Esophagus muscularis mucosa (tissue), 4 donors: Measurements from ENCODE around the gene MB. TPM values are rescaled to one million over a fixed set of nuclear protein-coding genes. Genes with fewer than 3 reads are reported as not detected.
"Not testable (repeated sequence)": the region's sequence is repeated elsewhere in the genome, so short reads cannot be mapped to it uniquely, and the experiment has no call there.

Experiments
- DNase-seq: peaks from one replicate; pipeline ENCODE4 v3.0.0-alpha.2; 2017; ENCODE audit errors: extremely low spot score
- H3K27ac ChIP-seq, 4 donors: fragments of 200-600 bp; sonication (generic); replicated peaks in 1 of 4; 1 replicate in 3 of 4; 2 replicates in 1 of 4; pipeline ENCODE4 v1.5.1; 2016 to 2019; ENCODE audit warnings: mild to moderate bottlenecking in 1 of 4
- H3K27me3 ChIP-seq, 4 donors: fragments of 200-600 bp; sonication (generic); one replicate each; pipeline versions ENCODE4 v1.5.1 to v1.6.0; 2016 to 2019
- H3K36me3 ChIP-seq, 4 donors: fragments of 200-600 bp; sonication (generic); one replicate each; pipeline ENCODE4 v1.5.1; 2016 to 2019
- H3K4me1 ChIP-seq, 4 donors: fragments of 200-600 bp; sonication (generic); one replicate each; pipeline ENCODE4 v1.5.1; 2016 to 2019
- H3K4me3 ChIP-seq, 4 donors: fragments of 200-600 bp; sonication (generic); 1 replicate in 2 of 4; 2 replicates in 2 of 4; pipeline ENCODE4 v1.5.1; 2016 to 2019; ENCODE audit warnings: mild to moderate bottlenecking in 4 of 4, moderate library complexity in 1 of 4
- H3K9me3 ChIP-seq, 4 donors: fragments of 200-600 bp; sonication (generic); 1 replicate in 3 of 4; 2 replicates in 1 of 4; pipeline ENCODE4 v1.5.1; 2016 to 2019
- EP300 ChIP-seq: sonication (generic); formaldehyde crosslinking; IDR thresholded peaks from one replicate; pipeline ENCODE4 v1.6.1; 2017; ENCODE audit warnings: antibody characterized with exemption
- POLR2A ChIP-seq: fragments of 450-650 bp; IDR thresholded peaks from one replicate; pipeline ENCODE4 v1.6.1; 2017; ENCODE audit warnings: antibody characterized with exemption, moderate library complexity, mild to moderate bottlenecking, low read depth
- POLR2AphosphoS5 ChIP-seq, 2 donors: sonication (generic); formaldehyde crosslinking; IDR thresholded peaks; one replicate each; pipeline ENCODE4 v1.6.1; 2017; ENCODE audit warnings: antibody characterized with exemption in 2 of 2
- WGBS: methylation state at CpG from one replicate; pipeline ENCODE4 v1.1.5; 2018; 5-methylcytosine and 5-hydroxymethylcytosine counted together
- intact Hi-C: fragments of 100-400 bp; cut with DNase I; formaldehyde crosslinking; loops from one replicate; pipeline ENCODE4 v1.15.1; 2023
- total RNA-seq, 4 donors: library from RNA; depleted of rRNA; stranded (reverse); fragments of >200 nt; gene quantifications; one replicate each; pipeline versions ENCODE4 v1.1.0 to v1.2.1, GENCODE V29; 2016
- TF ChIP-seq, protein P1 (sequence below), 3 experiments: fragments of 200-600 bp in 2 of 3; fragments of 450-650 bp in 1 of 3; sonication (generic) in 2 of 3; IDR thresholded peaks; one replicate each; pipeline ENCODE4 v1.5.1; 2017 to 2019; ENCODE audit warnings: antibody characterized with exemption in 3 of 3, mild to moderate bottlenecking in 2 of 3, moderate library complexity in 1 of 3

The MB gene
- total RNA-seq, 4 donors from 2014 or later = 0.63 to 3.0 TPM; not detected in 2

DNA sequence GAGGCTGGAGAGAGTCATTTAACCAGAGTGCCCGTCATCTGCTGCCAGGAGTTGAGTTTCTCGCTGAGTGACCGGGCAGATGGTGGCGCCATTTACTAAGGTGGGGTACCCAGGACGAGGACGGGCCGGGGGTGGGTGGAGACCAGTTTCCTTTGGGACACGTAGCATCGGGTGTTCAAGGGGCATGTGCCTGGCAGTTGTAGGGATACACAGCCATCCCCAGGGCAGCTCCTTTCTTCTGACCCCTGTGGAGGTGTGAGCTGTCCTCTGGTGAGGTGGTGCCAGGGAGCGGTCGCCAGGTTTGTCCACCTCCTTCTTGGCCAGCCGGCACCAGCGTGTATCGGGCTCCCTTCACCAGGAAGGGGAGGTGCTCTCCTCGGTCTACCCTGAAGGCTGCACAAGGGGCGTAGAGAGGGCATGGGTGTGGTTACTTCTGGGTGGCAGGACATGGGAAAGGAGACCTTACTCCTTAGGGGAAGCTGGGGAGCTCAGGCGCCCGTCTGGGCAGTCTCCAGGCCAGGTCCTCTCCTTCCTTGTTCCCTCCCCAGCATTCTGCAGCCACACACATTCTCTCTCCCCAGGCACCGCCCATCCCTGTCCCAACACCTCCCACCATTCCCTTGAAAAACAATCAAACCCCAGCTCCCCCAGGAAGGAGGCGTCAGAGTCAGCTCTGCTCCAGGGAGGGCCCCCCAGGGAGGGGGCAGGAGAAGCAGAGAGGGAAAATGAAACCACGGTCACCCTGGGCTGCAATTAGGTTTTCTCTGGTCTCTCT is 10.3 kb upstream of the MB start:
- H3K9me3 ChIP-seq = no peaks in the 10 kb centered on the region
- peaks cover 24 to 49% (median 43%) of the 10 kb centered on the region in 4 donors for H3K4me1 ChIP-seq
- no peaks in the 10 kb centered on the region for H3K27me3 ChIP-seq
- peak overlapping the region; percentile 83 to 92 (median 88) for H3K27ac ChIP-seq
- H3K4me3 ChIP-seq = peak overlapping the region; percentile 58 to 74 (median 61)
- WGBS = 13% methylated on average over 14 of the region's 21 CpGs
- intact Hi-C loops = loop anchor here (5.0 to 10.0 kb wide), 4 partner anchors 210 to 500 kb away; no protein-coding TSS in a partner anchor
- DNase-seq = peak; percentile 97
- no peaks in the 10 kb centered on the region for H3K36me3 ChIP-seq
- TF ChIP-seq EP300 = no peak
- TF ChIP-seq POLR2AphosphoS5 (IDR thresholded peaks at IDR 0.05) = peak; percentile 43 to 62
- TF ChIP-seq, protein P1, sequence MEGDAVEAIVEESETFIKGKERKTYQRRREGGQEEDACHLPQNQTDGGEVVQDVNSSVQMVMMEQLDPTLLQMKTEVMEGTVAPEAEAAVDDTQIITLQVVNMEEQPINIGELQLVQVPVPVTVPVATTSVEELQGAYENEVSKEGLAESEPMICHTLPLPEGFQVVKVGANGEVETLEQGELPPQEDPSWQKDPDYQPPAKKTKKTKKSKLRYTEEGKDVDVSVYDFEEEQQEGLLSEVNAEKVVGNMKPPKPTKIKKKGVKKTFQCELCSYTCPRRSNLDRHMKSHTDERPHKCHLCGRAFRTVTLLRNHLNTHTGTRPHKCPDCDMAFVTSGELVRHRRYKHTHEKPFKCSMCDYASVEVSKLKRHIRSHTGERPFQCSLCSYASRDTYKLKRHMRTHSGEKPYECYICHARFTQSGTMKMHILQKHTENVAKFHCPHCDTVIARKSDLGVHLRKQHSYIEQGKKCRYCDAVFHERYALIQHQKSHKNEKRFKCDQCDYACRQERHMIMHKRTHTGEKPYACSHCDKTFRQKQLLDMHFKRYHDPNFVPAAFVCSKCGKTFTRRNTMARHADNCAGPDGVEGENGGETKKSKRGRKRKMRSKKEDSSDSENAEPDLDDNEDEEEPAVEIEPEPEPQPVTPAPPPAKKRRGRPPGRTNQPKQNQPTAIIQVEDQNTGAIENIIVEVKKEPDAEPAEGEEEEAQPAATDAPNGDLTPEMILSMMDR (IDR thresholded peaks at IDR 0.05) = peak; percentile 59 to 78 (median 65)

DNA sequence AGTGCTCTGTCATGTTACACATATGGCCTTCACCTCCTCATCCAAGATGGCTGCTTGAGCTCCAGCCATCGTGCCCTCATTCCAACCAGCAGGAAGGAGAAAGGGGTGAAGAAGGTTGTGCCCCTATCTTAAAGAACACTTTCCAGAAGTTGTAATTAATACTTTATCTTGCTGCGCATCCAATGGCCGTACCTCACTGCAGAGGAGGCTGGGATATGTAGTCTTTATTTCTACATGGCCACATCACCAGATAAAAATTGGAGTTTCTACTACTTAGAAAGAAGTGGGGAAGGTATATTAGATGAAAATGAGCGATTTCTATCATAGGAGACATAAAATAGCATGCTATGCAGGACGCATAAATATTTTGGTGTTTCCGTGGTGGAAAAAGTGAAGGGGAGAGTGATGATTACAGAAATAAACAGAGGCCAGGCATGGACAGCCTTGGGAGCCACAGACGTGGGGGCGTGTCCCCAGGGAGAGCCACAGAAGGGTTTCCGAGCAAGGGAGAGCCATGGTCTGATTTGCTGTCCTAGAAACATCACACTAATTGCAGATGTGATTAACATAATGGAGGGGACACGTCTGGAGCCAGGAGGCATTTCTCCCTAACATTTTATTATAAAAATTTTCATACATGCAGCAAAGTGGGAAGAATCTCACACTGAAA is 8.8 kb upstream of the MB start:
- WGBS = 46% methylated on average over 10 of the region's 10 CpGs
- peaks cover 39 to 65% (median 59%) of the 10 kb centered on the region in 4 donors for H3K4me1 ChIP-seq
- intact Hi-C loops = loop anchor here (5.0 to 10.0 kb wide), 4 partner anchors 211 to 501 kb away; no protein-coding TSS in a partner anchor
- no peaks in the 10 kb centered on the region for H3K9me3 ChIP-seq
- TF ChIP-seq, protein P1 (IDR thresholded peaks at IDR 0.05) = no peak
- TF ChIP-seq POLR2A (no peak), EP300 (no peak), POLR2AphosphoS5 (IDR thresholded peaks at IDR 0.05) (no peak)
- H3K27me3 ChIP-seq = no peaks in the 10 kb centered on the region
- DNase-seq = no peak
- H3K36me3 ChIP-seq = no peaks in the 10 kb centered on the region
- H3K4me3 ChIP-seq = no peak overlapping the region
- H3K27ac ChIP-seq = peak overlapping the region in 2 of 4 donors; percentile 83 to 92

DNA sequence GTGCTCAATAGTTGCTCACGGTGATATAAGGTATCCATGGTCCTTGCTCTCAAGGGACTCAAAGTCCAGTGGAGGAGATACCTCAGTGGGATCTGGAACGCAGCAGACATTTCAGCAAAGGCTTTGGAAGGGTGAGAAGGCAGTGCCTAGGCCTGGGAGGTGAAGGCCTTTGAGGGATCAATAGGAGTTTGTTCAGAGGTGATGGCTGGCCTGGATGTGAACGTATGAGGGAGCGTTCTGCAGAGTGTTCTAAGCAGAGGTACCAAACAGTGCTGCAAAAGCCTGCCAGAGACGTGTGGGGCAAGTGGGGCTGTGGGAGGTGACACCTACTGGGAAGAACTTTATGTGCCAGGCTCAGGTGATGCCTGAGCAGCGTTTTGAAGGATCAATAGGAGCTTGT is 7.4 kb upstream of the MB start:
- DNase-seq = no peak
- 94% methylated on average over 6 of the region's 6 CpGs for WGBS
- Histone ChIP-seq H3K4me1 (peaks cover 44 to 65% (median 62%) of the 10 kb centered on the region in 4 donors), H3K9me3 (no peaks in the 10 kb centered on the region), H3K27ac (no peak overlapping the region), H3K36me3 (no peaks in the 10 kb centered on the region), H3K27me3 (no peaks in the 10 kb centered on the region), H3K4me3 (no peak overlapping the region)
- TF ChIP-seq POLR2AphosphoS5 (IDR thresholded peaks at IDR 0.05) = no peak
- TF ChIP-seq, protein P1 (IDR thresholded peaks at IDR 0.05) = no peak
- TF ChIP-seq EP300 = no peak
- no peak for TF ChIP-seq POLR2A
- intact Hi-C loops = loop anchor here (5.0 to 10.0 kb wide), 3 partner anchors 37 to 440 kb away; no protein-coding TSS in a partner anchor

DNA sequence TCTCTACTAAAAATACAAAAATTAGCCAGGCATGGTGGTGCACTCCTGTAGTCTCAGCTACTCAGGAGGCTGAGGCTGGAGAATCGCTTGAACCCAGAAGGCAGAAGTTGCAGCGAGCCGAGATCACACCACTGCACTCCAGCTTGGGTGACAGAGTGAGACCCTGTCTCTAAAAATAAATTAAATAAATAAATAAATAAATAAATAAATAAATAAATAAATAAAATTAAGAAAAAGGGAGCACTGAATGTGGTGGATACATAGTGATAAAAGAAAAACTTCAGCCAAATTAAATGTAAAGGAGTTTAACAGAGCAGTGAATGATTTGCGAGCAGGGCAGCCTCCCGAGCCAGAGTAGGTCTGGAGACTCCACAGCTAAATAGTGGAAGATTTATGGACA is 6.8 kb upstream of the MB start:
- DNase-seq, H3K36me3 ChIP-seq, H3K4me3 ChIP-seq, H3K9me3 ChIP-seq, H3K27me3 ChIP-seq: not testable (repeated sequence)
- WGBS = 93% methylated on average over 5 of the region's 5 CpGs
- peaks cover 43 to 60% (median 57%) of the 10 kb centered on the region in 4 donors for H3K4me1 ChIP-seq
- intact Hi-C loops = loop anchor here (5.0 to 10.0 kb wide), 3 partner anchors 37 to 441 kb away; no protein-coding TSS in a partner anchor
- H3K27ac ChIP-seq = peak overlapping the region in 2 of 4 donors; percentile 76 to 81
